Coronary artery (tissue), 2 donors: ENCODE measurements around the gene BRD1.
A peak's percentile ranks its signal among the peaks of the same experiment; 100 is the strongest.
"Not testable (repeated sequence)": the region's sequence is repeated elsewhere in the genome, so short reads cannot be mapped to it uniquely, and the experiment has no call there.

Experiments used
- DNase-seq: peaks from one replicate; pipeline ENCODE4 v3.0.0-alpha.2; 2017; ENCODE audit warnings: low spot score
- H3K27ac ChIP-seq, 2 donors: fragments of 200-600 bp; sonication (generic); one replicate each; pipeline ENCODE4 v1.5.1; 2016 to 2019
- H3K4me3 ChIP-seq: fragments of 200-600 bp; sonication (generic); 2 replicates; pipeline ENCODE4 v1.5.1; 2016; ENCODE audit warnings: mild to moderate bottlenecking, moderate library complexity
- CTCF ChIP-seq: fragments of 200-600 bp; sonication (generic); IDR thresholded peaks from one replicate; pipeline ENCODE4 v1.5.1; 2019; ENCODE audit warnings: antibody characterized with exemption

The BRD1 gene

GRCh38 chr22:49824936-49825335 lies 2.7 kb downstream of the BRD1 start:
- TF ChIP-seq CTCF, result no peak
- peak overlapping the region; percentile 96 for H3K4me3 ChIP-seq
- no peak overlapping the region for H3K27ac ChIP-seq
- no peak for DNase-seq

DNA sequence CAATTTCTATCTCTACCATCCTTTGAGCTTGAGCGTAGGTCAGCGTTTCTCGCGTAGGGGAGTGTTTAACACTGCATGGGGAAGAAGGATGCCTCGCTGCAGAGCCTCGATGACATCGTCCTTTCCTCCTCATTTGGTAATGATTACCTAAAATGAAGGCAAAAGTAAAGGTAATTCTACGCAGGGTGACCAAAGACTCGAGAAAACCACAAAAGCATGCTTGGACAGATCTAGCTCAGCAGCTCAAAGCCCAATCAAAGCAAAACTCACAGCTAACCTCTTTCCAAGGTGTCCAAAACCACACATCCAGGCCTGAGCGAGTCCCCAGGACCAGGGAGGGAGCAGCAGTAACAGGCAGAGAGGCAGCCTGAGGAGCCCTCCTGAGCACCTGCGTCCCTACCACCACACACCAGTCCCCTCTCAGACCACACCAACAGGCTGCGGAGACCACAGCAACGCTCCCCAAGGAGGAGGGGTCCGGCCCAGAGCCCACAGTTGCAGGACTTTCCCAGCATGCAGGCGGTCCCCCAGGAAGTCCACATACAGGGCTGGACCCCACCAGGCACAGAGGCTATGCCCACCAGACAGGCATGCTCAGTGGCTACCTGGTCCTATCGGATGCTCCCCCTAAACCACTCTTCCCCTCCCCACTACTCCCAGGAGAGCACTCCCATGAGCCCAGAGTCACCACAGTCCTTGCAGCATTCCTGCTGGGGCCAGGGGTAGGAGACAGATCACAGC lies 3.3 kb downstream of the BRD1 start:
- peak overlapping the region; percentile 96 for H3K4me3 ChIP-seq
- TF ChIP-seq CTCF, result no peak
- H3K27ac ChIP-seq, result no peak overlapping the region
- no peak for DNase-seq

DNA sequence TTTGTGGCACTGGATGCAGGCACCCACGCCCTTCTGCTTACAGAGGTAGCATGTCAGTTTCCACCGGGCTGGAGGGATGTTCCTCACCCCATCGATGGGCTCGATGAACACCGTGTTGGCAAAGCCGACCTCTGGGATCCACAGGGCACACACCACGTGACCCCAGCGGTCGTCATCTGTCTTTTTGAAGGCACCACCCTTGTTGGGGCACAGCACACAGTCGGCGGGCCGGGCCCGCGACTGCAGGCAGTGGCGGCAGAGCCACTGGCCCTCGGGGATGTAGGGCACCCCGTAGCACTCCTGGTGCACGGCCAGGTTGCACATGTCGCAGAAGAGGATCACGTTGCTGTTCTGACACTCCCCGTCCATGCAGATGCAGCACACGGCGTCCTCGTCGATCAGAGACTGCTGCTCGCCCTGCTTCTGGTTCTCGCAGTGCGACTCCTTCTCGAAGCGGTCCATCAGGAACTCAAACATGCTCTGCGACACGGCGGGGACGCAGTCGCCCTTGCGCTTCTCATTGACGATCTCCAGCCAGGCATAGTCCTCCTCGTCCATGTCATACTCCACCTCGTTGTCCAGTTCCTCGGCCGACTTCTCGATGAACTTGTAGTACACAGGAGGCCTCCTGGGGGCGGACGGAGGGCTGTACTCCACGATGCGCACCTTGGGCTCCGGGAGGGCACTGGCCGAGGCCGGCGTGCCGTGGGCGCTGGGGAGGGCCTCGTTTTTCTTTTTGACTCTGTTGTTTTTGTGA lies 4.2 kb downstream of the BRD1 start:
- no peak for TF ChIP-seq CTCF
- no peak for DNase-seq
- Histone ChIP-seq H3K27ac (no peak overlapping the region), H3K4me3 (no peak overlapping the region)

DNA sequence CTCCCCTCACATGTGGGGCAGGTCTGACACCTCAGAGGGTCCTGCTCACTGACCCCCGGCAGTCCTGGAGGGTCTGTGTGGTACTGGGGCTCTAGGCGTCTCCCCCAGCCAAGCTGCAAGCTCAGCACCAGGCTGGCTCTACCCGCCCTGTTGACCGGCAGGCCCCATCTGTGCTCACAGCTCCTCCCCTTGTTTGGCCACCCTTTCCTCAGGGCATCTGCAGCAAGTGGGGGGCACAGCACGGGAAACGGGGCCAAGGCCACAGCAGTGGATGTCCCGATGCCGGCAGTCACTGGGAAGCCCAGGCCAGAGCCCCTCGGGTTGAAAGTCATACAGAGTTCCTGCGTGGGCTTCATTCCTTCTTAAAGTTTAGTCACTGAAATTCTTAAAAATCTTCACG lies 5.9 kb downstream of the BRD1 start:
- DNase-seq, H3K27ac ChIP-seq, H3K4me3 ChIP-seq: not testable (repeated sequence)

GRCh38 chr22:49820984-49821383 lies 6.7 kb downstream of the BRD1 start:
- no peak for TF ChIP-seq CTCF
- H3K4me3 ChIP-seq, result no peak overlapping the region
- no peak for DNase-seq
- no peak overlapping the region for H3K27ac ChIP-seq

- Histone ChIP-seq H3K4me3 (no peak overlapping the region), H3K27ac (no peak overlapping the region)
- no peak for TF ChIP-seq CTCF
- no peak for DNase-seq
Observed at GRCh38 chr22:49817359-49817758, 10.3 kb downstream of the BRD1 start.

DNA sequence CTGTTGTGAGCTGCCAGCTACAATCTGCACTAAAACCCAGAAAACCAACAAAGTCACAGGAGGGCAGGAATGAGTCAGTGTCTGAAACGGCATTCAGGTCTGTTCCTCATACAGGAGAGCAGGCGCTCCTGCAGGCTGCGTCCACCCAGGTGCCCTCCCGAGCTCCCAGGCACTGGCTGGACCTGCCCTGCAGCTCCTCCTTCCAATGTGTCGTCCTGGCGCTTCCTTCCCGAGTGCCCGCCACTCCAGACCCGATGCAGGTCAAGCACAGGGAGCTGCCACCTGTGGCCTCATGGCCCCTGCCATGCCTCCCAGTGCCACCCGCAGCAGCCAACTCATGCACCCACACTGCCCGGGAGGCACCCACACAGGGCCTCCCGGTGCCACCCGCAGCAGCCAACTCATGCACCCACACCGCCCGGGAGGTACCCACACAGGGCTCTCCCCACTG lies 12.0 kb downstream of the BRD1 start:
- no peak overlapping the region for H3K4me3 ChIP-seq
- no peak for DNase-seq
- TF ChIP-seq CTCF, result no peak
- H3K27ac ChIP-seq, result no peak overlapping the region
